HPDE6-E6E7 (cell line): Measurements from ENCODE around the gene NDUFS8.
A peak's percentile ranks its signal among the peaks of the same experiment; 100 is the strongest.
"Not testable (repeated sequence)": the region's sequence is repeated elsewhere in the genome, so short reads cannot be mapped to it uniquely, and the experiment has no call there.

Experiments
- DNase-seq: peaks from one replicate; pipeline ENCODE4 v3.0.0; 2011; ENCODE audit warnings: missing footprints; ENCODE audit errors: extremely low spot score

The NDUFS8 gene

DNA sequence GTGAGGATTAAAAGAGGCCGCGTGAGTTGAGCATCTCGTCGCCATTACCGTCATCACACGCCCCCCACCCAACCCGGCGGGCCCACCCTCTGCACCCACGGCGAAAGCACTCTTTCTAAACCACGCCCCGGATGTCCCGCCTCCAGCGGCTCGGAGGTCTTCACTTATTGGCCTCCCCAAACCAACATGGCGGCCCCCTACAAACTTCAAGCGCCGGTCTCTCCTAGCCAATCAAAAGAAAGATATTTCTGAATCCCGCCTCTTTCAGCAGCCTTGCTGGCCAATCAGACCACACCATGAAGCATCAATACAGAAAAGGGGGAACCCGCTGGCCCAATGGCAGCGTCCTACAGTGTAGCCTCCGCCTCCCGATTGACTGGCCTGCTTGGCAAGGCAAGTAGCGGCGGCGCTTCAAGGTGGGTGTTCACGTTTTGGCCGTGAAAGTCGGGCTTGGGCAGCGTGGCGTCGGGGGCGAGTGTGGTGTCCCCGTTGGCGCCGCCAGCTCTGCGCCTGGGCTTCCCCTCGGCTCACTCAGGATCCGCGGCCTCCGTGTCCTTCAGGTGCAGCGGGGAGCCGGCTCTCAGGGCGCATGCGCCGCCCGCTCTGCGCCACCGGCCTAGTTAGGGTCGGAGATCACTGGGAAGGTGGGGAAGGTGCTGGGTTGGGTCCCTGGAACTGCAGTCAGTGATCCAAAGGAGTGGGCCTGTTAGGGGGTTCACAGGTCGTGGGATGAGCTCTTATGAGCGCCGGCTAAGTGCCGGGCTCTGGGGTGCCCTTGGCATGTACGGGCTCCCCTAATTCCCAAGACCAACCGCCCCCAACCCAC lies at the start of gene NDUFS8:
Gene NDUFS8 (plus strand): TSS at position 364 of the 826 bp plus-strand sequence. CDS start 1,471 bp downstream, outside the sequence.
- DNase-seq, result peak; percentile 99

DNA sequence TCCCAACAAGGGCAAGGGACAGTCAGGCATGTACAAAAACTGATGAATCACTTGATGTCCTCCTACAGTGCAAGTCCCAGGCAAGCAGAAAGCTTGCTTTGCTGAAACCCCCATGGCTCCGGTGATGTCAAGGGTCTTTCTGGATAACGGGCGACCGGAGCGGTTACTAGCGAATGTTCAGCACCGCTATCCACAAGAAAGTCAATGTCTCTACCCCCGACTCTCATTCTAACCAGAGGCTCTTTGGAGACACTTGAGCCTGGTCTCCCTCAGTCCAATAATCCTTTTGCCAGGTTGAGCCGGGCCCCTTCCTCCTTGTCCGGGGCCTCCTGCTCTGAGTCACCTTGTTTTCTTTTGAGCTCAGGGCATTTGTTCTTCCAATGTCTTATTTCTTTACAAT lies 49.3 kb upstream of the NDUFS8 start:
- DNase-seq, result not testable (repeated sequence)

DNA sequence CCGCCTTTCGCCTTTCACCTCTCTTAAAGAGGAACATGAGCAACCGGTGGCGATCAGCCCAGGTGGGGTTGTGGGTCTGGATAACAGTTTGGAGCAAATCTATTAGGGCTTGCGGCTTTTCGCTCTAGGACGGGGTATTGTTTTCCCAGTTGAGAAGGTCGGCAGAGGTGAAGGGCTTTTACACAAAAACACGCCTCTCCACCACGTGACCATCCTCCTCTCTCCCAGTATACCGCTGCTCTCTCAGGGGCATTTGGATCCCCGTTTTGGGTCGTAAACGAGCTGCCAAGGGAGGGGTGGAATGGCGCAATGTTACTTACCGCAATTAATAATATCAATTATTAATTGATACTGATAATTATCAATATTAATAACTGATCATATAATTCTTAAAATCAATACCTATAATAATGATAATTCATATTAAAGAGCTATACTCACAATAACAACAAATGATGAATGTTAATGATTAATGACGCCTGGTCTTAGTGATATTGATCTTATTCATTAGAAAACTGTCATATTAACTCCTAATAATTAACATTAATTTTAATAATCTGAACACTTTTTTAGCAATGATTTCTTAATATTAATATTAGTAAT lies 48.1 kb upstream of the NDUFS8 start:
- not testable (repeated sequence) for DNase-seq

- DNase-seq, result no peak
These were observed 46.5 kb upstream of the NDUFS8 start for GRCh38 chr11:67983951-67984350.

DNA sequence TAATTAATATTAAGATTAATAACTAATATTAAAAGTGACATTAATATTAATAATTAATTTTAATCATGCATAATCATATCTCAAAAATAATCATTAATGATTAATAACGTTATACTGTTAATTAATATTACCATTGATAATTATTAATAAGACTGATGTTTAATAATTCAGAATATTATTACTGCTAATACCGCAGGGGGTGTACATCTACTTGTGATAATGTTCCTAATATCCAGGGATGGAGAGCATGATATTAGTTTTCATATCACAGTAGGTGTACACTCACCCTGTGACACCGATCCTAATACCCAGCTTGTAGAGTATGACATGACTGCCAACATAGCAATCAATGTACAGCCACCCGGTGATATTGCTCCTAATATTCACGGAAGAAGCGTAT lies 45.2 kb upstream of the NDUFS8 start:
- not testable (repeated sequence) for DNase-seq

DNA sequence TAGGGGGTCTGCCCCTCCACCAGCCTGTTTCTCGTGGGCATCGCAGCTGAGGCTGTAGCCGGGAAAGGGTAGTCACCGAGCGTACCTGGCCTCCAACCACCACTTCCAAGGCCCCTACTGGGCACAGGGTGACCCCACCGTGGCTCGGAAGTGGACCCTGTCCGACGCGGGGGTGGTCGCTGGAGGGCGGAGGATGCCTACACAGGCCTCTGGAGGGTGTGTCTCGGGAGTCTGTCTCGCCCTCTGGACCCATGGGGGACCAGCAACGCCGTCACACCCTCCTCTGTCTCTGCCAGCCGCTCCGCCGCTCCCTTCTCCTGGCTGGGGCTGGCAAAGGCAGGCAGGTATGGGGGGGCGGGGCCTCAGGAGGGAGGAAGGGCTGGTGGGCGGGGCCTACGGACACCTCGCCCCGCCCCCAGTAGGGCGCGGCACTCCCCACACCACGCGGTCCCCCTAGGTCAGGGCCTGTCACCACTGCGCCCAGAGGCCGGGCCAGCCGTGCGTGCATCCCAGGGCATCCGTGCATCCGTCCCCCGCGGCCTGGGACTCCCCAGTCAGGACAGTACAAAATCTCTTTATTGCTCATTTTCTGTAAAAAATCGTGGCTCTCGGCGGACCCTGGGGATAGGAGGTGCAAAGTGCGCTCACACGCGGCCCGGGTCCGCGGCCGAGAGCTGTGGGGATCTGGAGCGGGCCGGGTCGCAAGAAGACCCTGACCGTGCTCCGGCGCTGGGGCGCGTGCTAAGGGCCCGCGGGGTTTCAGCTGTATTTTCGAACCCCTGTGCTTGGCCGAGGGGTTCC lies 39.7 kb upstream of the NDUFS8 start:
- DNase-seq, result not testable (repeated sequence)

DNA sequence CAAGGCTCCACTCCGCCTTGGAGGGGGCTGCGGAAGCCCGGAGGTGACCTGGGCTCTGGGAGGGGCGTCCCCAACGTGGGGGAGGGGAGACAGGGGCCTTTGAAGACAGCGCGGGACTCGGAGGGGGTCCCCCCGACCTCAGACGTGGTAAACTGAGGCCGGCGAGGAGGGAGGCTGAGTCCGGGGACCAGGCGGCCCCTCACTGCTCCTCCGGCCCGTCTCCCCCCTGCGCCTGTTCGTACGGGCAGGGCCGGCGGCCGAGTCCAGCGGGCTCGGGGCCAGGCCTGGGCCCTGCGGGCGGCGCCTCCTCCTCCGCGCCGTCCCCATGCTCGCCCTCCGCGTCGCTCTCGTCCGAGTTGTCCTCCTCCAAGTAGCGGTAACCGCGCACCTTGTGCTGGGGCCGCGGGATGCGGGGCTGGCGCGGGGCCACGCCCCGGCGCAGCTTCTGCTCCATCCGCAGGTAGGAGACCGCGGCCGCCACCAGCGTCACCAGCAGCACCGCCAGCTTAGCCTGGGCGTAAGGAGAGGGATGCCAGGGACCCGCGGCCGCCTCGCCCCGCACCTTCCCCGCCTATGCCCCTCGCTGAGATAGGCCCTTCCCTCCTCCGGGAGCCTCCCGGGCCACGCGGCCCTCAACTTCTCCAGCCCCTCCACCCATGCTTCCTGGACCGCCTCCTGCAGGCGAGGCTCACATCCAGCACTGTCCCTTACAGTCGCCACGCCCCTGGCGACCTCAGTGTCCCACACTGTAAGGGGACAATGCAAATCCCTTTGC lies 38.9 kb upstream of the NDUFS8 start:
- DNase-seq, result not testable (repeated sequence)

GRCh38 chr11:67993821-67994220 lies 36.7 kb upstream of the NDUFS8 start:
- not testable (repeated sequence) for DNase-seq

DNA sequence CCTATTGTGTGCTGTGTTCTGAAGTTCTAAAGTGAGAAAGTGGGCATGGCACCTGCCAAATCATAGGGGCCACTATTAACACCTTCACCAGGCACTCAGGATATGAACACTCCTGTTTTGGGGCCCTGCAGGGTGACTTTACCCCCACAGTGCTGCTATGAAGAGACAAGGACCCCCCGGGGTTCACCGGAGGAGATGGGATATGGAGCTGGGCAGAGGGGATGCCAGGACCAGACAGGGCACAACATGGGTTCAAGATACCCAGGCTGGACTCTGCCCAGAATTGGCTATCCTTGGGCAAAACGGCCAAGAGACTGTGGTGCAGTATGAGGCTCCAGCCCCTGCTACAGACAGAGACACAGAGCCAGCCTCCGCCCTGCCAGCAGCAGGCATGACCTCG lies 36.1 kb upstream of the NDUFS8 start:
- DNase-seq, result not testable (repeated sequence)

GRCh38 chr11:67995129-67995528 lies 35.4 kb upstream of the NDUFS8 start:
- DNase-seq, result not testable (repeated sequence)

DNA sequence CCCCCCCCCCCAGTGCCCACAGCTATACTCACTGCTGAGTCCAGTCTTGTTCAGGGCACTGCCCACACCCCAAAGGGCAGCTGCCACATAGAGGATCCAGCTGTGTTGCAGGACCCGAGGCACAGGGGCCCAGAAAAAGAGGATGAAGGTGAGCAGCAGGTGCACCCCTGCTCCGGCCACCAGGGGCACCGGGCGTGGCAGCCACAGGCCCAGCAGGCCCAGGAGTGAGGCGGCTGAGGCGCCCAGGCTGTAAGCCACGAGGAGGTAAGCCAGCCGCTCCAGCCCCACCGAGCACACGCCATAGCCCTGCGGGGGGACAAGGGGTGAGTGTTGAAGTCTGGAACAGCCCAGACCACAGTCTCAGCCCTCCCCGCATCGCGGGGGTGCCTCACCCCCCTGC lies 34.9 kb upstream of the NDUFS8 start:
- DNase-seq, result not testable (repeated sequence)

DNA sequence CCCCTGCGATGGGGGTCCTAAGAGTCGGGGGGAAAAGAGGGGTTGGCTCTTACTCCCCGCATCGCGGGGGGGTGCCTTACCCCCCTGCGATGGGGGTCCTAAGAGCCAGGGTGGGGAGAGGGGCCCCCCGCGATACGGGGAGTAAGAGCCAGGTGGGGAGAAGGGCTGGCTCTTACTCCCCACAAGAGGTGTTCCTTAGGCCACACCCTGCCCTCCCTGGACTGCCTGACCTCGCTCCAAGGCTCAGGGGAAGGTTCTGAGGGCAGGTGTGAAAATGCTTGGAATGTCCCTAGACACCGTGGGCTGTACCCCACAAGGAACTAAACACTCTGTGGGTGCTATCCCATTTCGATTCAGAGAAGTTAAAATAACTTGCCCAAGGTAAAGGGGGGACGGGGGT lies 34.4 kb upstream of the NDUFS8 start:
- DNase-seq, result no peak

GRCh38 chr11:67996622-67997474 lies 33.6 kb upstream of the NDUFS8 start:
- DNase-seq, result no peak

DNA sequence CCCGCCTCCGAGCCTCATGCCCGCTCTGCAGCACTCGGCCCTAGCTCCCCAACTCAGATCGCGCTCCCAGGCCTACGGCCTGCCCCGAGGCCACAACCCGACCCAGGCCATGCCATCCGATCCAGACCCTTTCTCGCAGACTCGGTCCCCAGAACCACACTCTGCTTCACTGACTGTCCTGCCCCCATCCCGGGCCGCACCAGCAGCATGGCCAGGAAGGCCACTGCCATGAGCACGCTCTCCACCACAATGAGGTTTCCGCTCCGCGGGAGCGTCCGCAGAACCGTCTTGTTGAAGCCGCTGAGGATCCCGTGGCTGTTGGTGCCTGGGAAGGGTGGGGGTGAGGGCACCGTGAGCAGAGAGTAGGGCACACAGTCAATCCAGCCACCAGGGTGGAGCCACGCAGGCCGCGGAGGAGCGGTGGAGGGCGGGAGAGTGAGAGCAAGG lies 33.0 kb upstream of the NDUFS8 start:
- DNase-seq, result no peak

DNA sequence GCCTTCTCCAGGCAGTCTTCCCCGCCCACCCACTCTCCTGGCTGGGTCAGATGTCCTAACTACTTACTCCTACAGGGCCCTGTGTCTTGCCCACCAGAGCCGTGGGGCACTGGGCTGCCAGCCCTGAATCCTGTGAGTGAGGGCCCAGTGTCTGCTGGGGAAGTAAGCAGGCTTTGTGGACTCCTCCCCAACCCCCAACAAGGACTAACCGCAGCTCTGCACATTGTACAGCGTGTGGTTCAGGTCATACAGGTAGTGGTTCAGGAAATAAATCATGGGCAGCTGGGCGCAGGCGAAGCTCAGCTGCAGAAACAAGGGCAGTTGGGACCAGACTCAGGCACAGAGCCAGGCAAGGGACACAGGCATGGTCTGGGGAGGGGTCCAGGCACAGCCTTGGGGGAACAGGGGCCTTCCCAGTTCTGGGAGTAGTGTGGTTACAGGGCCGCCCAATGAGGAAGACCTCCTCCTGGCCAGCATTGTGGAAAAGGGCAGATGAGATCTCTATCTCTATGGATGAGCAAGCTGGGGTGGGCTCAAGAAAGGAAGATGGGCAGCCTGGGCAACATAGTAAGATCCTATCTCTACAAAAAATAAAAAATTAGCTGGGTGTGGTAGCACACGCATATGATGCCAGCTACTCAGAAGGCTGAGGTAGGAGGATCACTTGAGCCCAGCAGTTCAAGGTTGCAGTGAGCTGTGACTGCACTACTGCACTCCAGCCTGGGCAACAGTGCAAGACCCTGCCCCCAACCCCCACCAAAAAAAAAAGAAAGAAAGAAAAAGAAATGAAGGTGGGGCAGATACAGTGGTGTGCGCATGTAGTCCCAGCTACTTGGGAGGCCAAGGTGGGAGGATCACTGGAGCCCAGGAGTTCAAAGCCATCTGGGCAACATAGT lies 32.1 kb upstream of the NDUFS8 start:
- no peak for DNase-seq

GRCh38 chr11:67999201-67999629 lies 31.3 kb upstream of the NDUFS8 start:
- DNase-seq, result no peak

DNA sequence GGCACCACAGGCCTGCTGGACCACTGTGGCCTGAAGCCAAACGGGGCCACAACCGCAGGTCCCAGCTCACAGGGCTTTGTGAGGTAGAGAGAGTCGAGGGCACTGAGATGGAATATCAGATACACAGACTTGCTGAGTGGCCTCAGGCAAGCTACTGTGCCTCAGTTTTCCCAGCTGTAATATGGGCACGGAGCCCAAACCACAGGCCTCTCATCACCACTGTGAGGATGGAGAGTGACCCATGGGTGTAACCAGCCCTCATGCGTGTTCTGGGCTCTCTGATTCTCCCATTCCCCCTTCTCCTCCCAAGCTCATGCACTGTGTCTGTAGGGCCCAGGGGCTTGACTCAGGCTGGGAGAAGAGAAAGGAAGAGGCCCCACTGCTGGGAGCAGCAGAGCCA lies 30.8 kb upstream of the NDUFS8 start:
- DNase-seq, result no peak

DNA sequence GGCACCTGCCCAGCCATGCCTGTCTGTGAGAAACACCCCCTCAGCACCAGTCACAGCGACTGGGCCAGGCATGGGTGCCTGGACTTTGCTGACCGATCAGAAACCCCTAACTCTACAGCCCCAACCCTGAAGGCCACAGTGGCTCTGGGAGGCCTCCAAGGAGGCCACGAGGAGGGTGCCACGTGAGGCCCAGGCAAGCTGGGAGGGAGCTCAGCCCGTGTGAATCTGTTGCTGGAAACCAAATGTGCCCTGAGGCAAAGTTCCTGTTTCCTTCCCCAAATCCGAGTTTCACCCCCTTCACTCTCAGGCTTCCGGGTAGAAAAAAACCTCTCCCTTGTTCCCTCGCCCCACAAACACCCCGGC lies 27.9 kb upstream of the NDUFS8 start:
- no peak for DNase-seq
